Measurements from ENCODE around the gene ADGRL2. TPM values are rescaled to one million over a fixed set of nuclear protein-coding genes. Genes with fewer than 3 reads are reported as not detected.

ADGRL2 gene
- total RNA-seq, 1 experiment from 2014 or later = 0.51 TPM

GRCh38 chr1:81877940-81878339 is 77.2 kb downstream of the ADGRL2 start:
- Histone ChIP-seq H3K4me3 (ENCODE audit: low read length) (no peak overlapping the region), H2AFZ (ENCODE audit: low read length) (no peak overlapping the region), H3K4me2 (ENCODE audit: low read length) (no peak overlapping the region), H4K20me1 (ENCODE audit: low read length) (0 out of 2 replicates have a peak, but pooled peaks cover 4% of the 10 kb centered on the region), H3K9me2 (replicated peaks; ENCODE audit: low read length) (no peaks in the 10 kb centered on the region), H3K4me1 (ENCODE audit: insufficient read depth, low read length) (no peaks in the 10 kb centered on the region), H3K79me2 (ENCODE audit: low read length) (no peaks in the 10 kb centered on the region), H3K9ac (ENCODE audit: low read length) (no peak overlapping the region), H3F3A (ENCODE audit: low read length, unreplicated experiment) (no peaks in the 10 kb centered on the region), H3K27me3 (ENCODE audit: low read length) (peaks cover 69% of the 10 kb centered on the region), H3K9me3 (ENCODE audit: low read length) (no peaks in the 10 kb centered on the region), H3K27ac (ENCODE audit: low read length) (no peak overlapping the region), H3K36me3 (ENCODE audit: low read depth, low read length) (no peaks in the 10 kb centered on the region)
- intact Hi-C loops (cut with micrococcal nuclease) = no loop called here
- BruUV-seq (replicated peaks) = no TSS peak
- TF ChIP-seq EZH2 (IDR thresholded peaks at IDR 0.05; ENCODE audit: low read length, unreplicated experiment) (no peak), EZH2phosphoT487 (IDR thresholded peaks at IDR 0.05; ENCODE audit: borderline replicate concordance, low read length) (no peak), CTCF (conservative IDR thresholded peaks at IDR 0.05; ENCODE audit: low read depth, low read length) (no peak)
- no peak for ATAC-seq
- DNase-seq = no peak
- ChIA-PET POLR2A (ENCODE audit: unreplicated experiment) (no interaction called here), CTCF (no interaction called here)

- intact Hi-C loops (cut with micrococcal nuclease) = no loop called here
- 0 out of 2 replicates have a peak, but pooled peaks cover 4% of the 10 kb centered on the region for H4K20me1 ChIP-seq (ENCODE audit: low read length)
- no peak for DNase-seq
Observed at GRCh38 chr1:81878538-81878937, 77.8 kb downstream of the ADGRL2 start.

More at GRCh38 chr1:81878538-81878937, 77.8 kb downstream of the ADGRL2 start:
- Histone ChIP-seq H3K4me1 (ENCODE audit: insufficient read depth, low read length) (no peaks in the 10 kb centered on the region), H3K4me3 (ENCODE audit: low read length) (no peak overlapping the region), H3F3A (ENCODE audit: low read length, unreplicated experiment) (no peaks in the 10 kb centered on the region), H2AFZ (ENCODE audit: low read length) (no peak overlapping the region), H3K4me2 (ENCODE audit: low read length) (no peak overlapping the region), H3K79me2 (ENCODE audit: low read length) (no peaks in the 10 kb centered on the region), H3K9me2 (replicated peaks; ENCODE audit: low read length) (no peaks in the 10 kb centered on the region), H3K36me3 (ENCODE audit: low read depth, low read length) (no peaks in the 10 kb centered on the region), H3K9ac (ENCODE audit: low read length) (no peak overlapping the region), H3K27me3 (ENCODE audit: low read length) (peaks cover 67% of the 10 kb centered on the region), H3K9me3 (ENCODE audit: low read length) (no peaks in the 10 kb centered on the region), H3K27ac (ENCODE audit: low read length) (no peak overlapping the region)
- ChIA-PET CTCF (interaction anchor here (0.6 kb wide), 1 partner anchor 1667 kb away, joined by 3 read pairs; no protein-coding TSS in a partner anchor), POLR2A (ENCODE audit: unreplicated experiment) (no interaction called here)
- no TSS peak for BruUV-seq (replicated peaks)
- TF ChIP-seq CTCF (conservative IDR thresholded peaks at IDR 0.05; ENCODE audit: low read depth, low read length) (no peak), EZH2 (IDR thresholded peaks at IDR 0.05; ENCODE audit: low read length, unreplicated experiment) (no peak), EZH2phosphoT487 (IDR thresholded peaks at IDR 0.05; ENCODE audit: borderline replicate concordance, low read length) (no peak)
- no peak for ATAC-seq

All from PC-3 (cell line).